Measurements from ENCODE around the gene ALDH1L2. TPM values are rescaled to one million over a fixed set of nuclear protein-coding genes. Genes with fewer than 3 reads are reported as not detected.
A peak's percentile ranks its signal among the peaks of the same experiment; 100 is the strongest.

ALDH1L2 gene
- total RNA-seq, 8 experiments from 2014 or later: 5.0 to 28.7 (median 16.6) TPM

GRCh38 chr12:105047308-105047707, 37.0 kb downstream of the ALDH1L2 start:
- in situ Hi-C loops (cut with MboI; ENCODE audit: low pct_unique_long_range_greater_than_20kb in 2 of 9, low sequenced_read_pairs in 9 of 9, unreplicated experiment in 9 of 9): no loop called here
- WGBS, 10 experiments: 83 to 100% (median 100%) methylated on average over 1 of the region's 1 CpG; no CpG with 5 or more reads in 2 of the 10 experiments

DNA sequence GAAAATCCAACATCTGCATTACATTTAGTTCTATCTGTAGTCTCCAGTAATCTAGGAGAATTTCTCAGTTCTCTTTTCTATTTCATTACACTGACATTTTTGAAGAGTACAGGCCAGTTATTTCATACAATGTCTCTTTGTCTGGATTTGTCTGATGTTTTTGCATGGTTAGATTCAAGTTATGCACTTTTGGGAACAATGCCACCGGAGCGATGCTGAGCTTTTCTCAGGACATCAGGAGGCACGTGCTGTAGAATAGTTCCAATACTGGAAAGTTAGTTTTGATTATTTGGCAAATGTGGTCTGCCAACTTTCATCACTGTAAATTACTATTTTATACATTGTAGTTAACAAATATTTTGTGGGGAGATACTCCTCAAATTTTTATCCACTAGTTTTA, 43.1 kb downstream of the ALDH1L2 start:
- H3K4me3 ChIP-seq: no peak overlapping the region
- no peak for ATAC-seq (replicated peaks in 6 of 8)
- H3K4me1 ChIP-seq (replicated peaks in 1 of 2): no peaks in the 10 kb centered on the region
- 0 to 100% (median 85%) methylated on average over 1 to 3 of the region's 3 CpGs for WGBS, 10 experiments
- no peak overlapping the region for H3K27ac ChIP-seq
- in situ Hi-C loops (cut with MboI; ENCODE audit: low pct_unique_long_range_greater_than_20kb in 2 of 9, low sequenced_read_pairs in 9 of 9, unreplicated experiment in 9 of 9): no loop called here

More at GRCh38 chr12:105047308-105047707, 37.0 kb downstream of the ALDH1L2 start:
- ATAC-seq (replicated peaks in 6 of 8): peak in 1 of 8 experiments; percentile 56
- Histone ChIP-seq H3K27ac (no peak overlapping the region), H3K4me1 (replicated peaks in 1 of 2) (no peaks in the 10 kb centered on the region), H3K4me3 (no peak overlapping the region)

DNA sequence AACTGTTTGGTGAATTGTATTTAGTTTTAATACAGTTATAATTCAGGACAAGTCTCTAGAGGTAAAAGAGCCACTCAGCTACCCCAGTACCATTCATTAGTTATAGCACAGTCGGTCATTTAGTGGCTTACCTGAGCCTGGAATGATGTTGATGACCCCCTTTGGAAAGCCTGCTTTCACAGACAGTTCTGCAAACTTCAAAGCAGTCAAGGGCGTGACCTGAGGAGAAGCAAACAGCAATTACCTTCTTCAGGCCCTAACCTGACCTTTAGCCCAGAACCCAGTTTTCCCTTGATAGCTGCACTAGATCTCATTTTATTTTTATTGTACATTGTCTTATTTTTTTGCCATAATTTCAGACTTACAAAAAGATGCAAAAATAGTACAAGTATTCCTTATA, 43.8 kb downstream of the ALDH1L2 start:
- Histone ChIP-seq H3K4me1 (replicated peaks in 1 of 2) (no peaks in the 10 kb centered on the region), H3K4me3 (no peak overlapping the region), H3K27ac (no peak overlapping the region)
- in situ Hi-C loops (cut with MboI; ENCODE audit: low pct_unique_long_range_greater_than_20kb in 2 of 9, low sequenced_read_pairs in 9 of 9, unreplicated experiment in 9 of 9): no loop called here
- no peak for ATAC-seq (replicated peaks in 6 of 8)
- WGBS, 10 experiments: 25 to 95% (median 71%) methylated on average over 1 to 2 of the region's 2 CpGs; no CpG with 5 or more reads in 3 of the 10 experiments

DNA sequence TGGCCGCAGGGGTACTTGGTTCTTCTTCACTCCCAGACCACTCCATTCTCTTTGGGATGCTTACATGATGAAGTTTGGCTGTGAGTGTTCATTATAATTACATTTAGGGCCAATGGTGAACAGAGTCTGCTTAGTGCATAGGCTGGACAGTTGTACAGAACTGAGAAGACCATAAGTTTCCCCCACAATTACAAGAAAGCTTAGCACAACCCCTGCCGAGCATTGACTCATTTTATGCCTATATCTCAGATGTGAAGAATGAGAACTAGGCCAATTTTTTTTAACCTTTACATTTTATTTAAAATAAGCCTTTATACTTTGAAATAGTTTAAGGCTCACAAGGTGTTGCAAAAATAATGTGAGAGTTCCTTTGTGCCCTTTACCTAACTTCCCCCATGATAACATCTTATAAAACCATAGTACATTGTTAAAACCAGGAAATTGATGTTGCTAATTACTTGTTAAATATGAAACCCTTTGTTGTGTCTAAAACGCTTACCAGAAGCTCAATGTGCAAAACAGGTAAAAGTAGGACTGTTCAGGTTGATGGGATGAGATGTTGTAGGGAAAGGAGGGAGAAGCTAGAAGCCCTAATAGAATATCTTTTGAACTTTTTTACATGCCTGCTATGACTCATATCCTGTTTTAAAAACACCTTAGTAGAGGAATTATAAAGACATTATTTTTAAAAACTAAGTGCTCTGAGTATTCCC, 47.2 kb downstream of the ALDH1L2 start:
- Histone ChIP-seq H3K27ac (no peak overlapping the region), H3K4me1 (replicated peaks in 1 of 2) (no peaks in the 10 kb centered on the region), H3K4me3 (no peak overlapping the region)
- 48 to 90% (median 80%) methylated on average over 2 to 3 of the region's 3 CpGs; no CpG with 5 or more reads in 2 of the 10 experiments for WGBS, 10 experiments
- in situ Hi-C loops (cut with MboI; ENCODE audit: low pct_unique_long_range_greater_than_20kb in 2 of 9, low sequenced_read_pairs in 9 of 9, unreplicated experiment in 9 of 9): no loop called here
- ATAC-seq (replicated peaks in 6 of 8): no peak

GRCh38 chr12:105033851-105034250, 50.4 kb downstream of the ALDH1L2 start:
- WGBS, 10 experiments: 70 to 100% (median 93%) methylated on average over 1 to 2 of the region's 2 CpGs; no CpG with 5 or more reads in 2 of the 10 experiments
- no peak for ATAC-seq (replicated peaks in 6 of 8)
- no peak overlapping the region for H3K27ac ChIP-seq
- in situ Hi-C loops (cut with MboI; ENCODE audit: low pct_unique_long_range_greater_than_20kb in 2 of 9, low sequenced_read_pairs in 9 of 9, unreplicated experiment in 9 of 9): no loop called here
- H3K4me3 ChIP-seq: no peak overlapping the region
- H3K4me1 ChIP-seq (replicated peaks in 1 of 2): no peaks in the 10 kb centered on the region

- Histone ChIP-seq H3K4me3 (no peak overlapping the region), H3K27ac (no peak overlapping the region), H3K4me1 (replicated peaks in 1 of 2) (no peaks in the 10 kb centered on the region)
- 60 to 100% (median 92%) methylated on average over 1 to 4 of the region's 4 CpGs; no CpG with 5 or more reads in 1 of the 10 experiments for WGBS, 10 experiments
- no peak for ATAC-seq (replicated peaks in 6 of 8)
- in situ Hi-C loops (cut with MboI; ENCODE audit: low pct_unique_long_range_greater_than_20kb in 2 of 9, low sequenced_read_pairs in 9 of 9, unreplicated experiment in 9 of 9): no loop called here
Measured at GRCh38 chr12:105032703-105033357, 51.4 kb downstream of the ALDH1L2 start.

- 78 to 100% (median 96%) methylated on average over 2 to 8 of the region's 9 CpGs for WGBS, 10 experiments
- in situ Hi-C loops (cut with MboI; ENCODE audit: low pct_unique_long_range_greater_than_20kb in 2 of 9, low sequenced_read_pairs in 9 of 9, unreplicated experiment in 9 of 9): no loop called here
- Histone ChIP-seq H3K4me1 (replicated peaks in 1 of 2) (no peaks in the 10 kb centered on the region), H3K27ac (no peak overlapping the region), H3K4me3 (no peak overlapping the region)
- ATAC-seq (replicated peaks in 6 of 8): no peak
Measured at GRCh38 chr12:105030820-105031807, 53.1 kb downstream of the ALDH1L2 start.

DNA sequence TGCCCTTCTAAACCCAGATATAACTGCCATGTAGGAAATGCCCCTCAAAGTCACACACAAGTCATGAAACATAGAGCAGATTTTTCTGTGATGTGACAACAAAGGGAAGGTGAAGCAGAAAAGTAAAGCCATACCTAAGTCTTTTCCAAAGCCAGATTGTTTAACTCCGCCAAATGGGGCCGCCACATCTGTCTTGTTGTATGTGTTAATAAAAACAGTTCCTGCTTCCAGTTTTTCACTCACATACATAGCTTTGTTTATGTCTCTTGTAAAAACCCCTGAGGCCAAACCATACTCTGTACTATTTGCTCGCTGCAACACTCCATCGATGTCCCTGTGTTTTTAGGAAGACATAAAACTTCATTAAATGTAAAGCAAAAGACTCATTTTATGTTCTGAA, 57.8 kb downstream of the ALDH1L2 start:
- 75 to 100% (median 93%) methylated on average over 1 to 4 of the region's 4 CpGs; no CpG with 5 or more reads in 1 of the 10 experiments for WGBS, 10 experiments
- no peak for ATAC-seq (replicated peaks in 6 of 8)
- H3K4me3 ChIP-seq: no peak overlapping the region
- in situ Hi-C loops (cut with MboI; ENCODE audit: low pct_unique_long_range_greater_than_20kb in 2 of 9, low sequenced_read_pairs in 9 of 9, unreplicated experiment in 9 of 9): no loop called here
- H3K4me1 ChIP-seq (replicated peaks in 1 of 2): peaks cover 16 to 20% of the 10 kb centered on the region in 2 donors
- H3K27ac ChIP-seq: no peak overlapping the region

DNA sequence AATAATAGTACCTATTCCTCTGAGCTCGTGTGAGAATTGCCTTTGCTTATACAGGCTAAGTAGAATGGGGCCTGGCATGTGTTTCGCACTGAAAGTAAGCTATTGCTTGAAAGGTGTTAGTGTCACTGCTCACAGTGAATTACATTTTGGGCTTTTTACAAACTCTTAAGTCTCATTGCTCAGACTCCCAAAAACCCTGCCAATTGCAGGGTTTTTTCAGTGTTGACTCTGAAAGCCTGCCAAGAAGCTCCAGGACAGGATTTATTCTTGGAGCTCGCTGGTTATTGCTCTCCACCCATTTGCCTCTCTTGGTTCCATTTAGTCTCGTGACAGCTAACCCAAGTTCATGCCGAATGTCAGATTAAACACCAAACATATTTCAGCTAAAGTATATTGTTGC, 58.4 kb downstream of the ALDH1L2 start:
- Histone ChIP-seq H3K4me3 (no peak overlapping the region), H3K27ac (no peak overlapping the region), H3K4me1 (replicated peaks in 1 of 2) (peaks cover 16 to 20% of the 10 kb centered on the region in 2 donors)
- ATAC-seq (replicated peaks in 6 of 8): peak in 2 of 8 experiments; percentile 32 to 50
- 32 to 86% (median 60%) methylated on average over 1 to 5 of the region's 5 CpGs; no CpG with 5 or more reads in 1 of the 10 experiments for WGBS, 10 experiments
- in situ Hi-C loops (cut with MboI; ENCODE audit: low pct_unique_long_range_greater_than_20kb in 2 of 9, low sequenced_read_pairs in 9 of 9, unreplicated experiment in 9 of 9): no loop called here

- peak in 5 of 8 experiments; percentile 47 to 74 (median 66) for ATAC-seq (replicated peaks in 6 of 8)
- Histone ChIP-seq H3K4me1 (replicated peaks in 1 of 2) (peaks cover 16 to 20% of the 10 kb centered on the region in 2 donors), H3K27ac (peak overlapping the region in 1 of 2 donors; percentile 52), H3K4me3 (no peak overlapping the region)
- 0 to 100% (median 53%) methylated on average over 1 to 2 of the region's 2 CpGs; no CpG with 5 or more reads in 2 of the 10 experiments for WGBS, 10 experiments
- in situ Hi-C loops (cut with MboI; ENCODE audit: low pct_unique_long_range_greater_than_20kb in 2 of 9, low sequenced_read_pairs in 9 of 9, unreplicated experiment in 9 of 9): no loop called here
Measured at GRCh38 chr12:105024928-105025327, 59.3 kb downstream of the ALDH1L2 start.

DNA sequence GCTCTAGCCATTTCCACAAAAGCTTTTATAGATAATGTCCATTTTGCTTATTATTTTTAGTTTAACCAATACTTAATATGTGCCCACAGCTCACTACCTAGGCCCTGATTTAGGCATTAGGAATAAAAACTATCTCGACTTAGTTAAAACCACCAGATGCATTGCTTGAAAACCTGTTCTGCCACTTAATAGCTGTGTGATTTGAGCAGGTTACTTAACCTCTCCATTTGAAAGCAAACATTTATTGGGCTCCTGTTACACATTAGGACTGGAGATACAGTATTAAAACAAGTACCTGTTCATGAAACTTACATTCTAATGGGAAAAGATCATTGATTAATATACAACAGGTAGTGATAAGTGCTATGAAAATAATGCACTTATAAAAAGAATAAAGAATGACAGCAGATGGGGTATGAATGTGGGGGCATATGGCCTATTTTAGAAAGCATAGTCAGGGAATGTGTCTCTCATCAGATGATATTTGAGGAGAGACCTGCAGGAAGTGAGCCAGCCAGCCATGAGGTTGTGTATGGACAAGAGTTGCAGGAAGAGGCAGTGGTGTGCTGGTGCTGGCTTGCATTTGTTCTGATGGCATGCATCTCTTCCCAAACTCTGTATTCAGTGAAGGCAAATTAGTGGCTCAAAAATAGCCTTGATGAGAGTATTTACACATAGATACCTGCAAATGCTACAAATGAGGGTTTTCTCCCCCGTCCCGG, 63.9 kb downstream of the ALDH1L2 start:
- ATAC-seq (replicated peaks in 6 of 8): no peak
- in situ Hi-C loops (cut with MboI; ENCODE audit: low pct_unique_long_range_greater_than_20kb in 2 of 9, low sequenced_read_pairs in 9 of 9, unreplicated experiment in 9 of 9): no loop called here
- WGBS, 10 experiments: 78 to 100% (median 88%) methylated on average over 1 to 3 of the region's 3 CpGs; no CpG with 5 or more reads in 1 of the 10 experiments
- Histone ChIP-seq H3K4me1 (replicated peaks in 1 of 2) (peaks cover 13 to 20% of the 10 kb centered on the region in 2 donors), H3K4me3 (no peak overlapping the region), H3K27ac (no peak overlapping the region)

- H3K4me3 ChIP-seq: no peak overlapping the region
- peaks cover 0 to 6% of the 10 kb centered on the region in 2 donors for H3K4me1 ChIP-seq (replicated peaks in 1 of 2)
- H3K27ac ChIP-seq: no peak overlapping the region
- in situ Hi-C loops (cut with MboI; ENCODE audit: low pct_unique_long_range_greater_than_20kb in 2 of 9, low sequenced_read_pairs in 9 of 9, unreplicated experiment in 9 of 9): no loop called here
- 70 to 100% (median 86%) methylated on average over 1 to 5 of the region's 9 CpGs; no CpG with 5 or more reads in 2 of the 10 experiments for WGBS, 10 experiments
- ATAC-seq (replicated peaks in 6 of 8): no peak
Measured at GRCh38 chr12:105018776-105019175, 65.5 kb downstream of the ALDH1L2 start.
